ENCODE measurements around the gene OGFOD3. TPM values are rescaled to one million over a fixed set of nuclear protein-coding genes. Genes with fewer than 3 reads are reported as not detected.

OGFOD3 gene
- total and polyA plus RNA-seq, 2 donors (not counting 1 experiment from before 2014, with no cell fraction given) = 22.6 to 30.5 TPM

- Histone ChIP-seq H3K79me2 (ENCODE audit: control insufficient read depth, insufficient read depth, low read length) (no peaks in the 10 kb centered on the region), H4K20me1 (ENCODE audit: control insufficient read depth, insufficient read depth, low read length, poor library complexity, severe bottlenecking) (no peaks in the 10 kb centered on the region), H3K9me3 (ENCODE audit: control extremely low read depth in 1 of 3, control insufficient read depth in 2 of 3, insufficient read depth in 1 of 3, low read length in 2 of 3) (peaks cover 0 to 11% (median 0%) of the 10 kb centered on the region in 3 donors), H3K4me2 (replicated peaks; ENCODE audit: low read depth, low read length, poor library complexity, severe bottlenecking) (peak overlapping the region; percentile 89), H3K4me3 (ENCODE audit: control extremely low read depth in 1 of 5, extremely low read depth in 1 of 5, insufficient read depth in 1 of 5, low read depth in 2 of 5, low read length in 4 of 5) (peak overlapping the region in 4 of 5 experiments; percentile 38 to 72 (median 41)), H2AFZ (ENCODE audit: insufficient read depth, low read depth, low read length, poor library complexity, severe bottlenecking) (peak overlapping the region; percentile 68), H3K4me1 (ENCODE audit: control insufficient read depth in 2 of 2, insufficient read depth in 2 of 2, low read length in 2 of 2) (peaks cover 23 to 27% of the 10 kb centered on the region in 2 donors), H3K27ac (ENCODE audit: low read length in 2 of 2) (no peak overlapping the region), H3K9ac (ENCODE audit: low read length) (peak overlapping the region; percentile 70), H3K36me3 (replicated peaks in 1 of 2; ENCODE audit: control extremely low read depth in 1 of 2, control insufficient read depth in 1 of 2, extremely low read depth in 1 of 2, insufficient read depth in 2 of 2, low read length in 1 of 2) (no peaks in the 10 kb centered on the region), H3K27me3 (replicated peaks in 1 of 4; ENCODE audit: control extremely low read depth in 1 of 4, control insufficient read depth in 3 of 4, insufficient read depth in 4 of 4, low read length in 3 of 4) (peaks cover 0 to 35% (median 14%) of the 10 kb centered on the region in 4 experiments)
- no peak for TF ChIP-seq CTCF (IDR thresholded peaks at IDR 0.05)
- TF ChIP-seq EZH2 (IDR thresholded peaks at IDR 0.05; ENCODE audit: borderline replicate concordance, insufficient read depth, low read depth, low read length, poor library complexity, severe bottlenecking) = no peak
- H3K9me3 Mint-ChIP-seq (ENCODE audit: insufficient read depth) = no peaks in the 10 kb centered on the region
- peak overlapping the region; percentile 82 for H3K4me3 Mint-ChIP-seq
- H3K27ac Mint-ChIP-seq = no peak overlapping the region
- H3K4me1 Mint-ChIP-seq = peaks cover 24% of the 10 kb centered on the region
- H3K27me3 Mint-ChIP-seq = peaks cover 37% of the 10 kb centered on the region
- ATAC-seq (ENCODE audit: low read depth) = peak; percentile 47
- intact Hi-C loops (cut with micrococcal nuclease) = no loop called here
- ChIA-PET POLR2A (no interaction called here), CTCF (interaction anchor here (0.8 to 2.4 kb wide), 7 partner anchors 13 to 183 kb away, joined by 3 to 6 read pairs (median 3); no protein-coding TSS in a partner anchor)
- 14% methylated on average over 33 of the region's 38 CpGs for WGBS (ENCODE audit: insufficient coverage)
- peak; percentile 47 for DNase-seq
These were observed 47.7 kb downstream of the OGFOD3 start for GRCh38 chr17:82370471-82371332.

- intact Hi-C loops (cut with micrococcal nuclease) = no loop called here
- Histone ChIP-seq H4K20me1 (ENCODE audit: control insufficient read depth, insufficient read depth, low read length, poor library complexity, severe bottlenecking) (no peaks in the 10 kb centered on the region), H3K4me3 (ENCODE audit: control extremely low read depth in 1 of 5, extremely low read depth in 1 of 5, insufficient read depth in 1 of 5, low read depth in 2 of 5, low read length in 4 of 5) (no peak overlapping the region), H3K9ac (ENCODE audit: low read length) (no peak overlapping the region), H3K27ac (ENCODE audit: low read length in 2 of 2) (no peak overlapping the region), H3K9me3 (ENCODE audit: control extremely low read depth in 1 of 3, control insufficient read depth in 2 of 3, insufficient read depth in 1 of 3, low read length in 2 of 3) (peaks cover 0 to 7% (median 0%) of the 10 kb centered on the region in 3 donors), H3K27me3 (replicated peaks in 1 of 4; ENCODE audit: control extremely low read depth in 1 of 4, control insufficient read depth in 3 of 4, insufficient read depth in 4 of 4, low read length in 3 of 4) (peaks cover 0 to 27% (median 12%) of the 10 kb centered on the region in 4 experiments), H3K4me2 (replicated peaks; ENCODE audit: low read depth, low read length, poor library complexity, severe bottlenecking) (no peak overlapping the region), H3K79me2 (ENCODE audit: control insufficient read depth, insufficient read depth, low read length) (no peaks in the 10 kb centered on the region), H3K36me3 (replicated peaks in 1 of 2; ENCODE audit: control extremely low read depth in 1 of 2, control insufficient read depth in 1 of 2, extremely low read depth in 1 of 2, insufficient read depth in 2 of 2, low read length in 1 of 2) (no peaks in the 10 kb centered on the region), H2AFZ (ENCODE audit: insufficient read depth, low read depth, low read length, poor library complexity, severe bottlenecking) (no peak overlapping the region), H3K4me1 (ENCODE audit: control insufficient read depth in 2 of 2, insufficient read depth in 2 of 2, low read length in 2 of 2) (peaks cover 23 to 27% of the 10 kb centered on the region in 2 donors)
- whole genome bisulfite sequencing (ENCODE audit: insufficient coverage) = 93% methylated on average over 2 of the region's 7 CpGs
- Mint-ChIP-seq H3K4me3 (no peak overlapping the region), H3K9me3 (ENCODE audit: insufficient read depth) (no peaks in the 10 kb centered on the region), H3K4me1 (peaks cover 24% of the 10 kb centered on the region), H3K27ac (no peak overlapping the region), H3K27me3 (peaks cover 37% of the 10 kb centered on the region)
- ATAC-seq (ENCODE audit: low read depth) (no peak), DNase-seq (no peak)
- CTCF ChIA-PET = interaction anchor here (0.5 to 2.4 kb wide), 4 partner anchors 9 to 1383 kb away, joined by 4 to 6 read pairs (median 6); no protein-coding TSS in a partner anchor
- POLR2A ChIA-PET = no interaction called here
- TF ChIP-seq CTCF (IDR thresholded peaks at IDR 0.05) = no peak
- TF ChIP-seq EZH2 (IDR thresholded peaks at IDR 0.05; ENCODE audit: borderline replicate concordance, insufficient read depth, low read depth, low read length, poor library complexity, severe bottlenecking) = no peak
These were observed 49.2 kb downstream of the OGFOD3 start for GRCh38 chr17:82369211-82369610.
